Esophagus muscularis mucosa (tissue), 4 donors: Measurements from ENCODE around the gene RNF25. TPM values are rescaled to one million over a fixed set of nuclear protein-coding genes. Genes with fewer than 3 reads are reported as not detected.

Experiments
- DNase-seq: peaks from one replicate; pipeline ENCODE4 v3.0.0-alpha.2; 2017; ENCODE audit errors: extremely low spot score
- H3K27ac ChIP-seq, 4 donors: fragments of 200-600 bp; sonication (generic); replicated peaks in 1 of 4; 1 replicate in 3 of 4; 2 replicates in 1 of 4; pipeline ENCODE4 v1.5.1; 2016 to 2019; ENCODE audit warnings: mild to moderate bottlenecking in 1 of 4
- H3K27me3 ChIP-seq, 4 donors: fragments of 200-600 bp; sonication (generic); one replicate each; pipeline versions ENCODE4 v1.5.1 to v1.6.0; 2016 to 2019
- H3K36me3 ChIP-seq, 4 donors: fragments of 200-600 bp; sonication (generic); one replicate each; pipeline ENCODE4 v1.5.1; 2016 to 2019
- H3K4me1 ChIP-seq, 4 donors: fragments of 200-600 bp; sonication (generic); one replicate each; pipeline ENCODE4 v1.5.1; 2016 to 2019
- H3K4me3 ChIP-seq, 4 donors: fragments of 200-600 bp; sonication (generic); 1 replicate in 2 of 4; 2 replicates in 2 of 4; pipeline ENCODE4 v1.5.1; 2016 to 2019; ENCODE audit warnings: mild to moderate bottlenecking in 4 of 4, moderate library complexity in 1 of 4
- H3K9me3 ChIP-seq, 4 donors: fragments of 200-600 bp; sonication (generic); 1 replicate in 3 of 4; 2 replicates in 1 of 4; pipeline ENCODE4 v1.5.1; 2016 to 2019
- CTCF ChIP-seq, 3 experiments: fragments of 200-600 bp in 2 of 3; fragments of 450-650 bp in 1 of 3; sonication (generic) in 2 of 3; IDR thresholded peaks; one replicate each; pipeline ENCODE4 v1.5.1; 2017 to 2019; ENCODE audit warnings: antibody characterized with exemption in 3 of 3, mild to moderate bottlenecking in 2 of 3, moderate library complexity in 1 of 3
- EP300 ChIP-seq: sonication (generic); formaldehyde crosslinking; IDR thresholded peaks from one replicate; pipeline ENCODE4 v1.6.1; 2017; ENCODE audit warnings: antibody characterized with exemption
- POLR2A ChIP-seq: fragments of 450-650 bp; IDR thresholded peaks from one replicate; pipeline ENCODE4 v1.6.1; 2017; ENCODE audit warnings: antibody characterized with exemption, moderate library complexity, mild to moderate bottlenecking, low read depth
- POLR2AphosphoS5 ChIP-seq, 2 donors: sonication (generic); formaldehyde crosslinking; IDR thresholded peaks; one replicate each; pipeline ENCODE4 v1.6.1; 2017; ENCODE audit warnings: antibody characterized with exemption in 2 of 2
- WGBS: methylation state at CpG from one replicate; pipeline ENCODE4 v1.1.5; 2018; 5-methylcytosine and 5-hydroxymethylcytosine counted together
- intact Hi-C: fragments of 100-400 bp; cut with DNase I; formaldehyde crosslinking; loops from one replicate; pipeline ENCODE4 v1.15.1; 2023
- total RNA-seq, 4 donors: library from RNA; depleted of rRNA; stranded (reverse); fragments of >200 nt; gene quantifications; one replicate each; pipeline versions ENCODE4 v1.1.0 to v1.2.1, GENCODE V29; 2016

RNF25 gene
- total RNA-seq, 4 donors from 2014 or later = 16.6 to 27.5 (median 21.1) TPM

GRCh38 chr2:218643751-218644310, 28.0 kb downstream of the RNF25 start:
- Histone ChIP-seq H3K4me1 (peaks cover 0 to 5% (median 0%) of the 10 kb centered on the region in 4 donors), H3K4me3 (no peak overlapping the region), H3K36me3 (peaks cover 75 to 98% (median 94%) of the 10 kb centered on the region in 4 donors), H3K27me3 (no peaks in the 10 kb centered on the region), H3K9me3 (no peaks in the 10 kb centered on the region), H3K27ac (no peak overlapping the region)
- TF ChIP-seq POLR2AphosphoS5 (IDR thresholded peaks at IDR 0.05) (no peak), EP300 (no peak), CTCF (IDR thresholded peaks at IDR 0.05) (no peak), POLR2A (no peak)
- 87% methylated on average over 7 of the region's 10 CpGs for WGBS
- DNase-seq = no peak
- intact Hi-C loops = no loop called here

GRCh38 chr2:218642786-218643185, 29.0 kb downstream of the RNF25 start:
- Histone ChIP-seq H3K4me1 (no peaks in the 10 kb centered on the region), H3K4me3 (no peak overlapping the region), H3K27me3 (no peaks in the 10 kb centered on the region), H3K36me3 (peaks cover 78 to 98% (median 94%) of the 10 kb centered on the region in 4 donors), H3K27ac (no peak overlapping the region), H3K9me3 (no peaks in the 10 kb centered on the region)
- DNase-seq = no peak
- intact Hi-C loops = no loop called here
- TF ChIP-seq POLR2AphosphoS5 (IDR thresholded peaks at IDR 0.05) (no peak), POLR2A (no peak), EP300 (no peak), CTCF (IDR thresholded peaks at IDR 0.05) (no peak)
- WGBS = 75% methylated on average over 5 of the region's 17 CpGs

- Histone ChIP-seq H3K4me3 (no peak overlapping the region), H3K27me3 (no peaks in the 10 kb centered on the region), H3K9me3 (no peaks in the 10 kb centered on the region), H3K36me3 (peaks cover 79 to 98% (median 95%) of the 10 kb centered on the region in 4 donors), H3K27ac (no peak overlapping the region), H3K4me1 (no peaks in the 10 kb centered on the region)
- WGBS = 82% methylated on average over 11 of the region's 18 CpGs
- TF ChIP-seq POLR2A (no peak), POLR2AphosphoS5 (IDR thresholded peaks at IDR 0.05) (no peak), EP300 (no peak), CTCF (IDR thresholded peaks at IDR 0.05) (no peak)
- intact Hi-C loops = no loop called here
- no peak for DNase-seq
Measured at GRCh38 chr2:218642121-218642656, 29.6 kb downstream of the RNF25 start.

- H3K36me3 ChIP-seq = peaks cover 78 to 99% (median 98%) of the 10 kb centered on the region in 4 donors
- TF ChIP-seq POLR2A = no peak
- no peak for TF ChIP-seq CTCF (IDR thresholded peaks at IDR 0.05)
- TF ChIP-seq POLR2AphosphoS5 (IDR thresholded peaks at IDR 0.05) = no peak
- no peak for TF ChIP-seq EP300
- no peak for DNase-seq
- no peaks in the 10 kb centered on the region for H3K27me3 ChIP-seq
- intact Hi-C loops = no loop called here
- H3K4me3 ChIP-seq = no peak overlapping the region
- H3K27ac ChIP-seq = no peak overlapping the region
- 97% methylated on average over 18 of the region's 18 CpGs for WGBS
- H3K9me3 ChIP-seq = no peaks in the 10 kb centered on the region
- no peaks in the 10 kb centered on the region for H3K4me1 ChIP-seq
Measured at GRCh38 chr2:218638372-218638771, 33.4 kb downstream of the RNF25 start.
